H1 (cell line): ENCODE data around the gene CPA3. TPM values are rescaled to one million over a fixed set of nuclear protein-coding genes. Genes with fewer than 3 reads are reported as not detected.

Experiments
- CTCF ChIA-PET: fragments of 300-600 bp; sonication (Branson Sonifier 250); formaldehyde crosslinking; loops from one replicate; lab custom pipeline; 2021; ENCODE audit not compliant: partially characterized antibody; lab: Charles Lee
- POLR2A ChIA-PET: fragments of 300-600 bp; sonication (Branson Sonifier 250); formaldehyde crosslinking; loops from one replicate; lab custom pipeline; 2021; ENCODE audit warnings: inconsistent platforms; ENCODE audit not compliant: partially characterized antibody; lab: Charles Lee
- DNase-seq, 2 experiments: peaks; one replicate each; pipeline versions ENCODE4 v3.0.0 to v3.0.0-alpha.2; 2010 to 2022; ENCODE audit warnings: low spot score in 2 of 2, low read depth in 1 of 2, mixed read lengths in 1 of 2
- FAIRE-seq: peaks from 2 replicates; lab custom pipeline; 2011; peaks lifted over from hg19 to GRCh38; lab: Jason Lieb, UNC
- H2AFZ ChIP-seq: 2 replicates; pipeline ENCODE4 v1.8.1; 2012; ENCODE audit warnings: low read length, inconsistent platforms
- H2AK5ac ChIP-seq: 2 replicates; pipeline ENCODE4 v1.6.1; 2013; ENCODE audit warnings: low read depth, low read length
- H2BK120ac ChIP-seq: replicated peaks from 2 replicates; pipeline ENCODE3; 2013; ENCODE audit warnings: low read depth, low read length, inconsistent platforms
- H2BK12ac ChIP-seq: 2 replicates; pipeline ENCODE4 v1.6.1; 2013; ENCODE audit warnings: low read depth, low read length
- H2BK15ac ChIP-seq: 2 replicates; pipeline ENCODE4 v1.6.1; 2013; ENCODE audit warnings: low read length
- H2BK20ac ChIP-seq: 2 replicates; pipeline ENCODE4 v1.6.1; 2013; ENCODE audit warnings: low read length
- H2BK5ac ChIP-seq: 2 replicates; pipeline ENCODE4 v1.6.1; 2013; ENCODE audit warnings: low read depth, low read length
- H3K14ac ChIP-seq: 2 replicates; pipeline ENCODE4 v1.6.1; 2013; ENCODE audit warnings: inconsistent platforms; ENCODE audit not compliant: insufficient read length
- H3K18ac ChIP-seq: 2 replicates; pipeline ENCODE4 v1.6.1; 2013; ENCODE audit warnings: low read length; ENCODE audit errors: extremely low read depth
- H3K23ac ChIP-seq: 2 replicates; pipeline ENCODE4 v1.6.1; 2013; ENCODE audit warnings: inconsistent platforms; ENCODE audit not compliant: insufficient read length
- H3K23me2 ChIP-seq: 2 replicates; pipeline ENCODE4 v1.6.1; 2013; ENCODE audit warnings: low read depth, low read length
- H3K27ac ChIP-seq: 2 replicates; pipeline ENCODE4 v1.6.1; 2011; ENCODE audit warnings: low read depth, low read length, inconsistent platforms
- H3K27me3 ChIP-seq, 4 experiments: replicated peaks in 1 of 4; 1 replicate in 1 of 4; 2 replicates in 3 of 4; pipeline versions ENCODE4 v1.6.1 to v1.8.1; 2011 to 2013; ENCODE audit warnings: low read length in 3 of 4, mild to moderate bottlenecking in 3 of 4, inconsistent platforms in 2 of 4, mixed read lengths in 2 of 4, moderate library complexity in 1 of 4; ENCODE audit not compliant: control insufficient read depth in 3 of 4, insufficient read depth in 3 of 4; ENCODE audit errors: extremely low read depth in 1 of 4
- H3K36me3 ChIP-seq, 4 experiments: 2 replicates each; pipeline versions ENCODE4 v1.6.1 to v1.8.1; 2011 to 2013; ENCODE audit warnings: mild to moderate bottlenecking in 4 of 4, low read length in 3 of 4, moderate library complexity in 2 of 4, control low read depth in 1 of 4, inconsistent platforms in 1 of 4; ENCODE audit not compliant: insufficient read depth in 4 of 4, control insufficient read depth in 2 of 4
- H3K4ac ChIP-seq: replicated peaks from 2 replicates; pipeline ENCODE3; 2013; ENCODE audit warnings: low read length, low read depth, mixed read lengths, inconsistent platforms; ENCODE audit not compliant: insufficient read length
- H3K4me1 ChIP-seq, 4 experiments: replicated peaks in 1 of 4; 1 replicate in 1 of 4; 2 replicates in 3 of 4; pipeline versions ENCODE4 v1.6.1 to v1.8.1; 2011 to 2013; ENCODE audit warnings: low read length in 3 of 4, inconsistent platforms in 2 of 4, mixed read lengths in 1 of 4; ENCODE audit not compliant: insufficient read depth in 4 of 4, control insufficient read depth in 3 of 4
- H3K4me2 ChIP-seq, 2 experiments: 2 replicates each; pipeline versions ENCODE4 v1.6.1 to v1.8.1; 2011 to 2013; ENCODE audit warnings: low read depth in 2 of 2, low read length in 2 of 2, control low read depth in 1 of 2, inconsistent platforms in 1 of 2, mild to moderate bottlenecking in 1 of 2; ENCODE audit not compliant: insufficient read depth in 1 of 2
- H3K4me3 ChIP-seq, 4 experiments: fragments of 200-600, 300-600 bp in 1 of 4; sonication (generic), shearing (Covaris generic), sonication (Bioruptor Twin) in 1 of 4; 2 replicates each; pipeline versions ENCODE4 v1.5.1 to v1.8.1; 2011 to 2016; ENCODE audit warnings: low read length in 4 of 4, low read depth in 3 of 4, control low read depth in 2 of 4, inconsistent platforms in 2 of 4, mild to moderate bottlenecking in 2 of 4, mixed read lengths in 1 of 4, moderate library complexity in 1 of 4; ENCODE audit not compliant: insufficient read depth in 2 of 4; ENCODE audit errors: extremely low read depth in 1 of 4
- H3K56ac ChIP-seq: replicated peaks from 2 replicates; pipeline ENCODE3; 2013; ENCODE audit warnings: low read depth, mild to moderate bottlenecking, mixed read lengths, low read length, inconsistent platforms; ENCODE audit not compliant: insufficient read length
- H3K79me1 ChIP-seq: 2 replicates; pipeline ENCODE4 v1.6.1; 2013; ENCODE audit warnings: low read depth, low read length, control low read depth
- H3K79me2 ChIP-seq, 2 experiments: 2 replicates each; pipeline versions ENCODE4 v1.6.1 to v1.8.1; 2012 to 2013; ENCODE audit warnings: low read length in 2 of 2, mild to moderate bottlenecking in 2 of 2, inconsistent platforms in 1 of 2; ENCODE audit not compliant: insufficient read depth in 2 of 2, control insufficient read depth in 1 of 2
- H3K9ac ChIP-seq, 4 experiments: replicated peaks in 1 of 4; 1 replicate in 1 of 4; 2 replicates in 3 of 4; pipeline versions ENCODE4 v1.6.1 to v1.8.1; 2011 to 2013; ENCODE audit warnings: low read depth in 3 of 4, low read length in 3 of 4, control low read depth in 2 of 4, mild to moderate bottlenecking in 2 of 4, moderate library complexity in 2 of 4, inconsistent platforms in 1 of 4; ENCODE audit errors: extremely low read depth in 1 of 4
- H3K9me3 ChIP-seq, 2 experiments: 2 replicates each; pipeline versions ENCODE4 v1.6.1 to v1.8.1; 2012 to 2013; ENCODE audit warnings: mild to moderate bottlenecking in 2 of 2, moderate library complexity in 2 of 2, control low read depth in 1 of 2, inconsistent platforms in 1 of 2, low read depth in 1 of 2, low read length in 1 of 2, mixed read lengths in 1 of 2; ENCODE audit not compliant: insufficient read depth in 2 of 2
- H4K20me1 ChIP-seq, 2 experiments: replicated peaks in 1 of 2; 2 replicates each; pipeline versions ENCODE3 to v1.8.1; 2011 to 2013; ENCODE audit warnings: inconsistent platforms in 2 of 2, low read length in 2 of 2, mild to moderate bottlenecking in 1 of 2; ENCODE audit not compliant: insufficient read depth in 2 of 2, control insufficient read depth in 1 of 2
- H4K5ac ChIP-seq: 2 replicates; pipeline ENCODE4 v1.6.1; 2013; ENCODE audit warnings: low read length, low read depth, mixed read lengths, inconsistent platforms; ENCODE audit not compliant: insufficient read length
- H4K8ac ChIP-seq: 2 replicates; pipeline ENCODE4 v1.8.0; 2013; ENCODE audit warnings: mild to moderate bottlenecking, moderate library complexity, low read length, inconsistent platforms; ENCODE audit not compliant: insufficient read depth; ENCODE audit errors: extremely low read depth
- H4K91ac ChIP-seq: replicated peaks from 2 replicates; pipeline ENCODE3; 2013; ENCODE audit warnings: low read length, mixed read lengths, inconsistent platforms; ENCODE audit not compliant: insufficient read length
- RNF2 ChIP-seq: fragments of 200-900, 300-1000 bp; sonication (generic); IDR thresholded peaks from 2 replicates; pipeline ENCODE4 v1.7.1; 2016; ENCODE audit warnings: borderline replicate concordance, low read depth, mild to moderate bottlenecking, antibody characterized with exemption, low read length; ENCODE audit not compliant: poor library complexity, severe bottlenecking; ENCODE audit errors: missing control alignments
- TEAD4 ChIP-seq: IDR thresholded peaks from 2 replicates; pipeline ENCODE4 v1.6.1; 2012; ENCODE audit warnings: low read depth, low read length, inconsistent platforms, mixed read lengths
- WGBS, 2 experiments: shearing (Covaris generic) in 1 of 2; methylation state at CpG; one replicate each; pipeline versions ENCODE4 v1.1.6 to v1.1.7; 2013 to 2015; ENCODE audit warnings: low lambda C conversion rate in 2 of 2, mixed read lengths in 2 of 2, inconsistent platforms in 1 of 2, low coverage in 1 of 2, missing lambda C conversion rate in 1 of 2; ENCODE audit not compliant: insufficient replicate concordance in 2 of 2, insufficient coverage in 1 of 2, insufficient read length in 1 of 2; ENCODE audit errors: extremely low coverage in 1 of 2, missing lambda C conversion rate in 1 of 2; 5-methylcytosine and 5-hydroxymethylcytosine counted together
- polyA plus RNA-seq, 7 experiments: library from polyadenylated mRNA; depleted of rRNA in 3 of 7; stranded (reverse) in 5 of 7; unstranded in 2 of 7; fragments of >200 nt in 5 of 7; fragments of 200-250 nt in 2 of 7; gene quantifications; 1 replicate in 5 of 7; 2 replicates in 1 of 7; 4 replicates in 1 of 7; pipeline versions ENCODE4 v1.2.1 to v1.2.3, GENCODE V29; 2011 to 2013; ENCODE audit warnings: missing spikeins in 2 of 7, mixed read lengths in 2 of 7
- total RNA-seq: library from RNA; stranded (reverse); fragmentation: NEBNext Ultra II Directional; extraction: Animal tissue kit (Norgen Biotek cat#: 25700); gene quantifications from 2 replicates; pipeline ENCODE4 v1.2.1, GENCODE V29; 2021

CPA3 gene
- total and polyA plus RNA-seq, 2 of the 8 experiments (the other 6 are each of a cell fraction or from before 2014, with no cell fraction given): not detected

- Histone ChIP-seq H3K4ac (no peak overlapping the region), H3K14ac (no peak overlapping the region), H3K27ac (no peak overlapping the region), H3K4me1 (peaks cover 0 to 5% (median 4%) of the 10 kb centered on the region in 4 experiments; a peak in 3 of 7 replicates), H4K91ac (no peak overlapping the region), H4K8ac (no peak overlapping the region), H3K79me2 (no peaks in the 10 kb centered on the region), H3K27me3 (no peaks in the 10 kb centered on the region; a peak in 1 of 7 replicates), H3K4me2 (peak overlapping the region in 1 of 2 experiments; percentile 37; a peak in 1 of 4 replicates), H2BK5ac (no peak overlapping the region), H3K79me1 (no peaks in the 10 kb centered on the region), H2BK120ac (no peak overlapping the region), H2AFZ (no peak overlapping the region), H3K23me2 (no peaks in the 10 kb centered on the region), H2BK20ac (no peak overlapping the region), H3K23ac (no peak overlapping the region), H3K56ac (no peak overlapping the region), H2AK5ac (no peak overlapping the region), H3K9me3 (no peaks in the 10 kb centered on the region), H3K4me3 (no peak overlapping the region), H4K20me1 (no peaks in the 10 kb centered on the region), H4K5ac (no peak overlapping the region), H2BK15ac (no peak overlapping the region), H3K18ac (no peak overlapping the region), H3K9ac (no peak overlapping the region), H2BK12ac (no peak overlapping the region), H3K36me3 (no peaks in the 10 kb centered on the region)
- FAIRE-seq: peak; percentile 85
- ChIA-PET POLR2A (no interaction called here), CTCF (interaction anchor here (0.9 to 2.0 kb wide), 4 partner anchors 11 to 126 kb away, joined by 3 to 9 read pairs (median 3); no protein-coding TSS in a partner anchor)
- TF ChIP-seq RNF2 (no peak), TEAD4 (0 out of 2 replicates have a peak, but pooled peaks have one; percentile 10)
- 71% methylated on average over 7 of the region's 7 CpGs; no CpG with 5 or more reads in 1 of the 2 experiments for WGBS, 2 experiments
- no peak for DNase-seq
These were observed 44.5 kb upstream of the CPA3 start for GRCh38 chr3:148820361-148821245.
